Measurements from ENCODE around the gene F10.

F10 gene

DNA sequence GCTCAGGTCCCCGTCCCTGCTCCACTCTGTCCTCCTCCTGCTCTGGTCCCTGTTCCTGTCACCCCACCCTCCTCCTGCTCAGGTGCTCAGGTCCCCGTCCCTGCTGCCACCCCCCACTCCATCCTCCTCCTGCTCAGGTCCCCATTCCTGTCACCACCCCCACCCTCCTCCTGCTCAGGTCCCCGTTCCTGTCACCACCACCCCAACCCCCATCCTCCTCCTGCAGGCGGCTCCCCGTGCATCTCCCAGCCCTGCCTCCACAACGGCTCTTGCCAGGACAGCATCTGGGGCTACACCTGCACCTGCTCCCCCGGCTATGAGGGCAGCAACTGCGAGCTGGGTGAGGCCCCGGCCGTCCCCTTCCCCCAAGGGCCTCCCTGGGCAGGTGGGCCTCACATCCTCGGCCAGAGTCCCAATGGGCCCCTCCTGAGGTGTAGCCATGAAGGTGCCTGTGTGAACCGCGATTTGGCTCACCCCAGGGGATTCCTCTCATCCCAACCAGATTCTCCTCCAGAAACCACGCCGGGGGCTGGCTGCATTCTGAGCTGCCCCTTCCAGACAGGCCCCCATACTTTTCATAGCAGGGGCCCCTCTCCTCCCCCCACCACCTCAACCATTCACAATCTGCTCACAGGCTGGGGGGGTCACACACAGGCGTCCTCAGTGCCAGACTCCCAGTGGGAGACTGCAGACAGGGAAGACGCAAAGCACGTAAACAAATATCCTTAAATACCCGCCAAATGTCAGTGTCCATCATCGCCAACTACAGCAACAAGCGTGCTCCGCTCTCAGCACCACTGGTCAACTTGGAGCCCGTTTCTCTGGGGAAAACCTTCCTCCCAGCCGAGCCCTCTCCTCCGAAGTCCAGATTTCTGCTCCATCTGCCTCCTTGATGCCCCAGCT, 40.4 kb downstream of the F10 start:
- H3K4me3 ChIP-seq (ENCODE audit: low read depth, low read length): no peak overlapping the region
- no peak for DNase-seq (ENCODE audit: low read depth)
- TF ChIP-seq, protein P1, sequence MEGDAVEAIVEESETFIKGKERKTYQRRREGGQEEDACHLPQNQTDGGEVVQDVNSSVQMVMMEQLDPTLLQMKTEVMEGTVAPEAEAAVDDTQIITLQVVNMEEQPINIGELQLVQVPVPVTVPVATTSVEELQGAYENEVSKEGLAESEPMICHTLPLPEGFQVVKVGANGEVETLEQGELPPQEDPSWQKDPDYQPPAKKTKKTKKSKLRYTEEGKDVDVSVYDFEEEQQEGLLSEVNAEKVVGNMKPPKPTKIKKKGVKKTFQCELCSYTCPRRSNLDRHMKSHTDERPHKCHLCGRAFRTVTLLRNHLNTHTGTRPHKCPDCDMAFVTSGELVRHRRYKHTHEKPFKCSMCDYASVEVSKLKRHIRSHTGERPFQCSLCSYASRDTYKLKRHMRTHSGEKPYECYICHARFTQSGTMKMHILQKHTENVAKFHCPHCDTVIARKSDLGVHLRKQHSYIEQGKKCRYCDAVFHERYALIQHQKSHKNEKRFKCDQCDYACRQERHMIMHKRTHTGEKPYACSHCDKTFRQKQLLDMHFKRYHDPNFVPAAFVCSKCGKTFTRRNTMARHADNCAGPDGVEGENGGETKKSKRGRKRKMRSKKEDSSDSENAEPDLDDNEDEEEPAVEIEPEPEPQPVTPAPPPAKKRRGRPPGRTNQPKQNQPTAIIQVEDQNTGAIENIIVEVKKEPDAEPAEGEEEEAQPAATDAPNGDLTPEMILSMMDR (IDR thresholded peaks at IDR 0.05; ENCODE audit: low read depth, low read length, missing control alignments): no peak

DNA sequence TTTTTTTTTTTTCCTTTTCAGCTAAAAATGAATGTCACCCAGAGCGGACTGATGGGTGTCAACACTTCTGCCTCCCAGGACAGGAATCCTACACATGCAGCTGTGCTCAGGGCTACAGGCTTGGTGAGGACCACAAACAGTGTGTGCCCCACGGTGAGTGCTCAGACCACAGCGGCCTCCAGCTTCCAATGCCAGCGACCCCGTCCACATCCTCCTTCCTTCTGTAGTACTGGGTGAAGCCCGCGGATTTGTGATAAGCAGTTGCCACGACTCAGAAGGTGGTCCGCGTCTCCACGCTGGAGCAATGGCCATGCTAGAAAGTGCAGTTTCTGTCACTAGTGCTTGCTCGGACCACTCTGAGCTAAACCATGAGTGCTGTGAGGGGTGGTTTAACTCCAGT, 41.9 kb downstream of the F10 start:
- no peak overlapping the region for H3K4me3 ChIP-seq (ENCODE audit: low read depth, low read length)
- no peak for DNase-seq (ENCODE audit: low read depth)
- TF ChIP-seq, protein P1 (IDR thresholded peaks at IDR 0.05; ENCODE audit: low read depth, low read length, missing control alignments): no peak

DNA sequence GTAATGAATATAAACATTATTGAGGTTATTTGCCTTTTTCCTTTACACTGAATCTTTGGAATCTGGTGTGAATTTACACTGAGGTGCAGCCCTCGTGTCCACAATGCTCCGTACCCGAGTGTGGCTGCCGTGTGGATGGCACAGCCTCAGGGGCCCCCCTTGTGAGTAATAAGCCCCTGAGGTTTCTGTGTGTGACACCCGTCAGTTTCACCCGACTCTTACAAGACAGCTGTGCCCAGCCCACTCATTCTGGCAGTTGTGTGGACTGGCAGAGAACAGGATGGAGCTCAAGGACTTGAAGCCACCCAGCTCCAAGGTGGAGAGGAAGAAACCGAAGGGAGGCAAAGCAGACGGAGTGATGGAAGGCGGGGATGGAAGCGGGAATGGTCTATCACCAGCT, 43.7 kb downstream of the F10 start:
- no peak for DNase-seq (ENCODE audit: low read depth)
- TF ChIP-seq, protein P1 (IDR thresholded peaks at IDR 0.05; ENCODE audit: low read depth, low read length, missing control alignments): no peak
- no peak overlapping the region for H3K4me3 ChIP-seq (ENCODE audit: low read depth, low read length)

DNA sequence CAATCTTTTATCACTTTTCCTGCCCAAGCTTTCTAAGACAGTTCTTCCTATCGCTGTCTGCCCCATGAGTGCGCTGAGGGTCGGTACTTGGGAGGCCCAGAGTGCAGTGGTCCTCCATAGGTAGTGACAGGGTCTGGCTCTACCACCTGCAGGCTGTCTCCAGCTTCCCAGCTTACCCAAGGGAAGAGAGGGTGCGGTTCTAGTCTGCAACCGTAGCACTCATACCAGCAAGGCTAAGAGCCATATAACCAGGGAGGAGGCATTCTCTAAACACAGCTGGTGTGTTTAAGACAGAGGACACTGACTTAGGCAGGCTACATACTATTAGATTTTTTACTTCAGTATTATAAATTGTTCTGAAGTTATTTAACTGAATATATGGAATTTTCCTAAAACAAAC, 44.1 kb downstream of the F10 start:
- TF ChIP-seq, protein P1 (IDR thresholded peaks at IDR 0.05; ENCODE audit: low read depth, low read length, missing control alignments): no peak

DNA sequence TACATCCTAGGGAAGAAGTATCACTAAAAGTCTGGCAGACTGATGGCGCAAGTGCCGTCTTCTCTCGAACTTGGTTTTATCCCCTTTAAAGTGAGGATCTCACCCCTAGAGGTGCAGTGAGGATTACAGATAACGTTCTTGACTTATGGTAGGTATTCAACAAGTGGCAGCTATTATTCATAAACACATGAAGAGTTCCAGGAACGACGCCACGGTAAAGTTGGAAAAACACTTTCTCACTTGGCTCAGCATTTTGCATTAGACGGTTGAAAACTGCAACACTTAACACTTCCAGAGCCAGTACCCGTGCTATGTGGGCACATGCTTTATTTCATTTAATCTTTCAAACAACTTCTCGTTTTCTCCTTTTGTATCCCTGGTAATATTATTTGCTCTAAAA, 44.6 kb downstream of the F10 start:
- no peak for DNase-seq (ENCODE audit: low read depth)
- TF ChIP-seq, protein P1 (IDR thresholded peaks at IDR 0.05; ENCODE audit: low read depth, low read length, missing control alignments): no peak
- no peak overlapping the region for H3K4me3 ChIP-seq (ENCODE audit: low read depth, low read length)

More for the DNA sequence above, 44.1 kb downstream of the F10 start:
- no peak overlapping the region for H3K4me3 ChIP-seq (ENCODE audit: low read depth, low read length)
- DNase-seq (ENCODE audit: low read depth): no peak

DNA sequence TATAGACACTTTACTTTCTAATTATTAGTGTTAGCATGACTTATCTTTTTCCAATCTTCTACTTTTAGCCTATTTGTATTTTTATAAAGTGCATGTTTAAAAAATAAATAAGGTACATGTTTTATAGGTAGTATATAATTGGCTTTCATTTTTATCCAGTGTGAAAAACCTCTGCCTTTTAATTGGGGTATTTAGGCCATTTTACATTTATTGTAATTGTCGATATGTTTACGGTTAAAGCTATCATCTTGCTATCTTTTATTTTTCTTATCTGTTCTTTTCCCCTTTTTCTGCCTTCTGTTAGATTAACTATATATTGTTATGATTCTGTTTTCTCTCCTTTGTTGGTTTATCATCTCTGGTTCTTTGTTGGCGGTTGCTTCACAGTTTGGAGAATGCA, 45.0 kb downstream of the F10 start:
- TF ChIP-seq, protein P1 (IDR thresholded peaks at IDR 0.05; ENCODE audit: low read depth, low read length, missing control alignments): no peak
- no peak overlapping the region for H3K4me3 ChIP-seq (ENCODE audit: low read depth, low read length)
- DNase-seq (ENCODE audit: low read depth): no peak

DNA sequence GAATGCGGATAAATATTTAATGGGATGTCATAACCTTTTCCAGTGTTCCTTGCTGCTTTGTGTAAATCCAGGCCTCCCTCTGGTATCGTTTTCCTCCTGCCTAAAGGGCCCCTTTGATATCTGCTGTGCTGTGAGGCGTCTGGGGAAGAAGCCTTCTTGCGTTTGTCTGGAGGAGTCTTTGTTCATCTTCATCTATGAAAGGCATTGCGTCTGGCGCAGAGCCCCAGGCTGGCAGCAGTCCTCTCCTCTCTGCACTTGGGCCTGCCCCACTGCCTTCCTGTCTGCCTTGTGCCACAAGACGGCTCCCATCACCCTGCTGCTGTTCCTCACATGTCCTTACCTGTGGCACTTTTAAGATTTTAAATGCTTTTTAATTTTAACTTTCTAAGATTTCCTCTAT, 45.6 kb downstream of the F10 start:
- no peak for DNase-seq (ENCODE audit: low read depth)
- TF ChIP-seq, protein P1 (IDR thresholded peaks at IDR 0.05; ENCODE audit: low read depth, low read length, missing control alignments): no peak

More for the DNA sequence above, 45.6 kb downstream of the F10 start:
- H3K4me3 ChIP-seq (ENCODE audit: low read depth, low read length): no peak overlapping the region

Data from GM12864 (cell line).